22Rv1 (cell line): ENCODE results near the gene VPS13D.

ENCODE experiments used
- H3K27ac ChIP-seq: fragments of 450-650 bp; 2 replicates; pipeline ENCODE4 v1.5.1; 2017
- ZFX ChIP-seq: fragments of 450-650 bp; IDR thresholded peaks from 2 replicates; pipeline ENCODE4 v1.6.1; 2017; ENCODE audit warnings: antibody characterized with exemption, borderline replicate concordance
- TF ChIP-seq, protein P1 (sequence below): fragments of 450-650 bp; IDR thresholded peaks from 2 replicates; pipeline ENCODE4 v1.5.1; 2017; ENCODE audit warnings: mild to moderate bottlenecking

VPS13D gene

GRCh38 chr1:12276225-12276624, 46.4 kb downstream of the VPS13D start:
- no peak for TF ChIP-seq ZFX
- TF ChIP-seq, protein P1, sequence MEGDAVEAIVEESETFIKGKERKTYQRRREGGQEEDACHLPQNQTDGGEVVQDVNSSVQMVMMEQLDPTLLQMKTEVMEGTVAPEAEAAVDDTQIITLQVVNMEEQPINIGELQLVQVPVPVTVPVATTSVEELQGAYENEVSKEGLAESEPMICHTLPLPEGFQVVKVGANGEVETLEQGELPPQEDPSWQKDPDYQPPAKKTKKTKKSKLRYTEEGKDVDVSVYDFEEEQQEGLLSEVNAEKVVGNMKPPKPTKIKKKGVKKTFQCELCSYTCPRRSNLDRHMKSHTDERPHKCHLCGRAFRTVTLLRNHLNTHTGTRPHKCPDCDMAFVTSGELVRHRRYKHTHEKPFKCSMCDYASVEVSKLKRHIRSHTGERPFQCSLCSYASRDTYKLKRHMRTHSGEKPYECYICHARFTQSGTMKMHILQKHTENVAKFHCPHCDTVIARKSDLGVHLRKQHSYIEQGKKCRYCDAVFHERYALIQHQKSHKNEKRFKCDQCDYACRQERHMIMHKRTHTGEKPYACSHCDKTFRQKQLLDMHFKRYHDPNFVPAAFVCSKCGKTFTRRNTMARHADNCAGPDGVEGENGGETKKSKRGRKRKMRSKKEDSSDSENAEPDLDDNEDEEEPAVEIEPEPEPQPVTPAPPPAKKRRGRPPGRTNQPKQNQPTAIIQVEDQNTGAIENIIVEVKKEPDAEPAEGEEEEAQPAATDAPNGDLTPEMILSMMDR = peak; percentile 43

GRCh38 chr1:12279003-12279402, 49.2 kb downstream of the VPS13D start:
- no peak overlapping the region for H3K27ac ChIP-seq
- TF ChIP-seq, protein P1 = no peak
- TF ChIP-seq ZFX = no peak

More at GRCh38 chr1:12276225-12276624, 46.4 kb downstream of the VPS13D start:
- no peak overlapping the region for H3K27ac ChIP-seq

DNA sequence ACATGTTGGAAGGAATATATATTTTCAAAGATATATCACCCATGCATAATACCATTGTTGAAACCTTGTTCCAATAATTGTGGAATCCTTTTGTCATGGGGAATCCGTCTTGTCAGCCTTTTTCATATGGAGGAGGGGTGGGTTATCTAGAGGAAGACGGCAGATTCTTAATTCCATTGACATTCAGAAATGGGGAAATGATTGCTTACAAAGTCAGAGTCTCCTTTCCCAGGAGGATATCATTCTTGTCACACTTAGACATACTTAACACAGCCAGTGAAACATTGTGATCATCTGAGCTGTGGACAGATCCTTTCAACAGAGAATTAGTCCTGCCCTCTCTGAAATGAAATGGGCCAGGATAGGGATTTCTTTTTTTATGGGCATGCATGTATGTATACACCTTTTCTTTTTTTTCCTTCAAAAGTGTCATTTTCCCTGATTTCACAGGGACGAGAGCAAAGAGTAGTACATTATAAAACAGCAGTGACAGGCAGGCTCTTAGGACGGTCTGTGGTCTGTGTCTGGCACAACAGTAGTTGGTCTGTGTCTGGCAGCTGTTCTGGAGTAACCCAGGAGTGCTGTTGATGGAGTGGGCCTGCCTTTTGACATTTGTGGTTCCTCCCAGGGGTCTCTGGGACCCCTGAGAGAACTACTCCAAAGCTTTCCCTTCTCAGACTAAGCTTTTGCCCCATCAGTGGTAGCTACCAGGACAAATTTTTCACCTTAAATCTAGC, 50.1 kb downstream of the VPS13D start:
- TF ChIP-seq, protein P1 = no peak
- TF ChIP-seq ZFX = no peak
- no peak overlapping the region for H3K27ac ChIP-seq

GRCh38 chr1:12282142-12282541, 52.3 kb downstream of the VPS13D start:
- no peak for TF ChIP-seq ZFX
- TF ChIP-seq, protein P1 = no peak
- H3K27ac ChIP-seq = no peak overlapping the region

- H3K27ac ChIP-seq = no peak overlapping the region
- TF ChIP-seq, protein P1 = no peak
- TF ChIP-seq ZFX = no peak
Measured at GRCh38 chr1:12284486-12284885, 54.7 kb downstream of the VPS13D start.

- no peak overlapping the region for H3K27ac ChIP-seq
- TF ChIP-seq ZFX = no peak
- TF ChIP-seq, protein P1 = no peak
Measured at GRCh38 chr1:12285496-12286143, 55.8 kb downstream of the VPS13D start.

DNA sequence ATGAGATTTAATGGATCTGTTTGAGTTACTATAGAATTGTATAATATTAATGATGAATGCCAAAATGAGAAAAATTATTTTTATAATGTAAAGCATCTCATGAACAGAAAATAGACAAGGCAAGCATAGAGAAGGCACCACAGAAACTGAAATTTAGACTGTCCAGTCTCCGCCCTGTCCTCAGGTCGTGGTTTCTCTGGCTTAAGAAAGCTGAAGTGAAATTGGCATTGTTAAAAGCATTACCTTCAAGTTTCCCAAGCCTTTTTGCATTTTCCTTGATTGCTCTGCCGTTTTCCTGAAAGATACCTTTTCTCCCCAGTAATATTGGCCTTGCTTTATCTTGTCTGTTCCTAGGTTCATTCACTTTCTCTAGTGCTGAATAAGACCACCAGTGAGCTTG, 58.0 kb downstream of the VPS13D start:
- H3K27ac ChIP-seq = no peak overlapping the region
- no peak for TF ChIP-seq ZFX
